ENCODE results near the gene FBXL3.
"Not testable (repeated sequence)": the region's sequence is repeated elsewhere in the genome, so short reads cannot be mapped to it uniquely, and the experiment has no call there.

FBXL3 gene

DNA sequence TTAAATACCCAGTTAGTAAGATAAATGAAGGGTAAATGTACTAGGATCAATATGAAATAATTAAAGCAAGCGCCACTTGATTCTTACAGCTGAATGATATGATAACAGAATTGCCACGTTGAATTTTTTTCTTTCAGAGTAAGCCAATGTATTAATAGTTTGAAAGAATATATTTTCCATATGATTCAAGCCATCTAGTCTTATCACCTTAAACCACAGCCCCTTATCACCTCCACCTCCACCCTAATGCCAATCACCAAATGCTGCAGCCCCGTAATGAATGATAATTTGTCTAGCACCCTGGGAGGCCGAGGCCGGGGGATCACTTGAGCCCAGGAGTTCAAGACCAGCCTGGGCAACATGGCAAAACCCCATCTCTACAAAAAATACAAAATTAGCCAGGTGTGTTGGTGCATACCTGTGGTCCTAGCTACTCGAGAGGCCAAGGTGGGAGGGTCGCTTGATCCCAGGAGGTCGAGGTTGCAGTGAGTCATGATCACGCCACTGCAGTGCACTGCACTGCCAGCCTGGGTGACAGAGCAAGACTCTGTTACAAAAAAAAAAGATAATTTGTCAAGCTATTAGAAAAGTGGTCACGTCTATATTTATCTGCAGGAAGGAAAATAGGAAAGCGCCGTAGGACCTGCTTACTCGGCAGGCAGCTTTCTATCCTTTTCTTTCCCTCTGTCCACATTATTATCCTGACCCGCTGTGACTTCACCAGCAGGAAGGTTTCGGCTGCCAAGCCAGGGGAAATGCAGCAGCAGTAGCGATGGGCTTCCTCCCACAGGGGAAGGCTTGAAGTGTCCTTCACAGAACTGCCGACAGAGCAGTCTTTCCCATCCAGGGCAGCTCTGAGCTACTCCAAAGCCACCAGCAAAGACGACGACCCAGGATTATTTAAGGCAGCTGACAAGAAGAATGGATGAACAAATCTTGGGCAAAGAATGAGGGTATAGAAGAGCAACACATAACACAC is 54.8 kb downstream of the FBXL3 start:
- H3K27ac ChIP-seq, result no peak overlapping the region

DNA sequence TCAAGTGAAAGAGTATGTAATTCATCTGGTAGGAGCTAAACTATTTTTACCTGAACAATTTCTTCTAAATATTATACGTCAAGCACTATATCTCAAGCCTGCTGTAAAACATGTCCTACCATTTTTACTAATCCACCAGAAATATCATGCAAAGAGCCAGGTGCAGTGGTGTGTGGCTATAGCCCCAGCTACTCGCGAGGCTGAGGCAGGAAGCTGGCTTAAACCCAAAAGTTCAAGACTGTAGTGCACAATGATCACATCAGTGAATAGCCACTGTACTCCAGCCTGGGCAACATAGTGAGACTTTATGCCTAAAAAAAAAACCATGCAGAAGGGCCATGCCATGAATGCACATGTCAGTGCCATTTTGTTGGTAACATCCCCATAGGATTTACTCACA is 55.7 kb downstream of the FBXL3 start:
- no peak overlapping the region for H3K27ac ChIP-seq
- TF ChIP-seq, protein P1, sequence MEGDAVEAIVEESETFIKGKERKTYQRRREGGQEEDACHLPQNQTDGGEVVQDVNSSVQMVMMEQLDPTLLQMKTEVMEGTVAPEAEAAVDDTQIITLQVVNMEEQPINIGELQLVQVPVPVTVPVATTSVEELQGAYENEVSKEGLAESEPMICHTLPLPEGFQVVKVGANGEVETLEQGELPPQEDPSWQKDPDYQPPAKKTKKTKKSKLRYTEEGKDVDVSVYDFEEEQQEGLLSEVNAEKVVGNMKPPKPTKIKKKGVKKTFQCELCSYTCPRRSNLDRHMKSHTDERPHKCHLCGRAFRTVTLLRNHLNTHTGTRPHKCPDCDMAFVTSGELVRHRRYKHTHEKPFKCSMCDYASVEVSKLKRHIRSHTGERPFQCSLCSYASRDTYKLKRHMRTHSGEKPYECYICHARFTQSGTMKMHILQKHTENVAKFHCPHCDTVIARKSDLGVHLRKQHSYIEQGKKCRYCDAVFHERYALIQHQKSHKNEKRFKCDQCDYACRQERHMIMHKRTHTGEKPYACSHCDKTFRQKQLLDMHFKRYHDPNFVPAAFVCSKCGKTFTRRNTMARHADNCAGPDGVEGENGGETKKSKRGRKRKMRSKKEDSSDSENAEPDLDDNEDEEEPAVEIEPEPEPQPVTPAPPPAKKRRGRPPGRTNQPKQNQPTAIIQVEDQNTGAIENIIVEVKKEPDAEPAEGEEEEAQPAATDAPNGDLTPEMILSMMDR (conservative IDR thresholded peaks at IDR 0.05), result no peak
- no peak for TF ChIP-seq ZFX (IDR thresholded peaks at IDR 0.05)

More for the DNA sequence above, 54.8 kb downstream of the FBXL3 start:
- TF ChIP-seq, protein P1 (conservative IDR thresholded peaks at IDR 0.05), result no peak
- TF ChIP-seq ZFX (IDR thresholded peaks at IDR 0.05), result no peak

DNA sequence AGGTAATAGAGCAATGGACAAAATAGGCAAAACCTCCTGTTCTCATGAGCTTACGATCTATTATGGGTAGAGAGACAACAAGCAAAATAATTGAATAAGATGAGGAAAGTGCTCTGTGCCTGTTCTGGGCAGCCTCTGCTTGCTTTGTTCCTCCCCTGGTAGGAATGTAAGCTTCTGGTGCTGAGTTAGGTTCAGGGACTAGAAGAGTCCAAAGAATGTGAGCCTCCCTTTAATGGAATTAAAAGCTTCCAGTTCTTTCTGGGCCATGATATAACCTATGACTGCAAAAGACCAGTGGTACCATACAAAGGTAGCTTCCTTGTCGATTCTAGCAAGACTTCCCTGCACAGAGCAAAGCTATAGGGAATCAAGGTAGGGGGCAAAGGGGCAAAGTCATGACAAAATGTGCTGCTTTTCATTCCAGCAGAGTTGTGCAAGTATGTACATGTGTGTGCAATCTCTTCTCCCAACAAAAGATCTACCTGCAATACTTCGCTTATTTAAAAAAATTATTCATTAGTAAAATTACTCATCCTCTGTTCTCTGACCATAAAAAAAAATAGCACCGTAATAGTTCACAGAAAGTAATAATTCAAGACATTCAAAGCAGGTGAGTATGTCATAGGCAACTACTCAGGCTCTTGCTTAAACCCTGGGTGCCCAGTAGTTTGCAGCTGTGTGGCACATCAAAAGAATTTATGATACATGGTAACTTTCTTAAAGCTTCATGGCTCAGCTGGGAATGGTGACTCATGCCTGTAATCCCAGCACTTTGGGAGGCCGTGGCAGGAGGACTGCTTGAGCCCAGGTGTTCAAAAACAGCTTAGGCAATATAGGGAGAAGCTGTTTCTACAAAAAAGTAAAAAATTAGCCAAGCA is 57.2 kb downstream of the FBXL3 start:
- TF ChIP-seq, protein P1 (conservative IDR thresholded peaks at IDR 0.05), result no peak
- TF ChIP-seq ZFX (IDR thresholded peaks at IDR 0.05), result no peak

DNA sequence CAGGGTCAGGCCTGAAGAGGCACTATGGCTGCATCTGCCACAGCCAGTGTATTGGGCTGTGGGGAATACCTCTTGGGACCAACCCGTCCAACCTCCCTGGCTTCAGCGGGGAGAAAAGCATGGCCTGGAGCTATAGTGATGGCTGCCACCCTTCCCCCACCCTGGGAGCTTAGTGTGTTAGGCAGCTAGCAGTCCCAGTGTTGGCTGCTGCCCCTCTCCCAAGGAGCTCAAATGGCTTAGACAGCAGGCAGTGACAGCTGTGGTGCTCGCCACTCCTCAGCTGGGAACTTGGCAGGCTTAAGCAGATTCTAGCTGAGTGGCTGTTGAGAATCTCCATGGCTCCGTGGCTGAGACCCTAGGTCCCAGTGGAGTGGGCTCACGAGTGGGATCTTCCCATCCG is 58.9 kb downstream of the FBXL3 start:
- no peak overlapping the region for H3K27ac ChIP-seq
- TF ChIP-seq, protein P1 (conservative IDR thresholded peaks at IDR 0.05), result no peak
- TF ChIP-seq ZFX (IDR thresholded peaks at IDR 0.05), result no peak

More for the DNA sequence above, 57.2 kb downstream of the FBXL3 start:
- no peak overlapping the region for H3K27ac ChIP-seq

DNA sequence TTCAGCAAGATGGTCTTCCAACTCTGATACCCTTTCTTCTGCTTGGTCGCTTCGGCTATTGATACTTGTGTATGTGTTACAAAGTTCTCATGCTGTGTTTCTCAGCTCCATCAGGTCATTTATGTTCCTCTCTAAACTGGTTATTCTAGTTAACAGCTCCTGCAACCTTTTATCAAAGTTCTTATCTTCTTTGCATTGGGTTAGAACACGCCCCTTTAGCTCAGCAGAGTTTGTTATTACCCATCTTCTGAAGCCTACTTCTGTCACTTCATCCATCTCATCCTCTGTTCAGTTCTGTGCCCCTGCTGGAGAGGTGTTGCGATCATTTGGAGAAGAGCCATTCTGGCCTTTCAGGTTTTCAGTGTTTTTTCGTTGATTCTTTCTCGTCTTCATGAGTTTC is 59.9 kb downstream of the FBXL3 start:
- no peak overlapping the region for H3K27ac ChIP-seq
- TF ChIP-seq, protein P1 (conservative IDR thresholded peaks at IDR 0.05), result no peak
- no peak for TF ChIP-seq ZFX (IDR thresholded peaks at IDR 0.05)

DNA sequence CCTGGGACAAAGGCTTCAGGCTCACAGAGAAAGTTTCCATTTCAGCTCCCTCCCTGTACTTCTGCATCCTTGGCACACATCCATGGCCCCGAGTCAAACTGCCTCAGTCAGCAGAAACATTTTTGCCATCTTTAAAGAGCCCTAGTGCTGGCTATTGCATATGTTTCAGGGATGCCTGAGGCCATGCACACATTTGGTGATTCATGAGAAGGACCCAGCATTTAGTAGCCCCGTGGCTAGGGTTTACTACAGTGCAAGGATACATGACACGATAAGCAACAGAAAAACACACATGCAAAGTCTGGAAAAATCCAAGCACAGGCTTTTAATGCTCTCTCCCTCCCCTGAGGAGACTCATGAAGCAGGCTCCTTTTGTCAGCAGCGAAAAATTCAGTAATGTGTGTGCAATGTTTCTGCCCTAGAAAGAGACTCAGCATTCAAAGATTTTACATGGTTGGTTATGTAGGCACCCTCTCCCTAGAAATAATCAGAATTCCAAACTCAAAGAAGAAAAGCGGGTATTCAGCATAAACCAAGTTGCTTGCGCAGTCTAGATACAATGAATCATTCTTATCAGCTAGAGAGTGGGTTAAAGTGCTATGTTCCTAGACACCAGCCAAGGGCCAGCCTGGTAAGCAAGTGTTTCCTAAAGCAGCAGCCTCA is 61.1 kb downstream of the FBXL3 start:
- no peak overlapping the region; the same call in 1 of the 2 replicates for H3K27ac ChIP-seq
- no peak for TF ChIP-seq ZFX (IDR thresholded peaks at IDR 0.05)
- TF ChIP-seq, protein P1 (conservative IDR thresholded peaks at IDR 0.05), result no peak

DNA sequence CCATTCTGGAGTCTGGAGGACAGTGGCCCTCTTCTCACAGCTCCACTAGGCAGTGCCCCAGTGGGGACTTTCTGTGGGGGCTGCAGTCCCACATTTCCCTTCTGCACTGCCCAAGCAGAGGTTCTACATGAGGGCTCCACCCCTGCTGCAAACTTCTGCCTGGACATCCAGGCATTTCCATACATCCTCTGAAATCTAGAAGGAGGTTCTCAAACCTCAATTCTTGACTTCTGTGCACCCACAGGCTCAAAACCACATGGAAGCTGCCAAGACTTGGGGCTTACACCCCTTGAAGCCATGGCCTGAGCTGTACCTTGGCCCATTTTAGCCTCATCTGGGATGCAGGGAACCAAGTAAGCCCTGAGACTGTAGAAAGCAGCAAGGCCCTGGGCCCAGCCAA is 67.2 kb downstream of the FBXL3 start:
- H3K27ac ChIP-seq, result not testable (repeated sequence)

Measured in C4-2B (cell line).